Effector CD8-positive, alpha-beta T cell (primary cell): ENCODE measurements around the gene MPPED2.

Source experiments
- DNase-seq: peaks from one replicate; lab custom pipeline; 2025; lab: John Stamatoyannopoulos, UW

Gene MPPED2

DNA sequence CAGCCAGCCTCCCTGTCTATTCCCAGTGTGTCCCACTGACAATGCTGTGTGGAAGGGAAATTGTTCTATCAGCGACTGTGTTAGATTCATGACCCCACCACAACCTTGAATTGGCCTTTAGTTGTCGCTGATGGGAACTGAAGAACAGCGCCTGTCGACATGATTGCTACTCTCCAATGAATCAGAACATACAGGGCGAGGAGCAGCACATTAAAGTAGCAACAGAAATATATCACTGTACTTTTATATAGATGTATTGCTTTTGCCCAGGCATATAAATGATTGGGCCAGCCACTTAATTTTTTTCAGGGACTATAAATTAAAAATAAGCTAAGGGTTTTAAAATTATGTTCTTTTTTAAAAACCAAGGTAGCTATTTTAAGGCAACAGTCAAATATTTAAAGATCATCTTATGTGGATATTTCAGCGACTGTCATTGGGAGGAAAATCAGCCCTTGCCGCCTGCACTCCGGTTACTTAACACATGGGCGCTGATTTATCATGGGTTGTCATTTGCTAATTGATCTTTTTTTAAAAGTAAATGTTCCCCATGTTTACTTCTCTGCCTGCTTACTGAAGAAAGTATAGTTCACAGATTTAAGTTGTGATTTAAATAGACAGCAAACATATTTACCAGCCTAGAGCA, 221.2 kb downstream of the MPPED2 start:
- DNase-seq = no peak

DNA sequence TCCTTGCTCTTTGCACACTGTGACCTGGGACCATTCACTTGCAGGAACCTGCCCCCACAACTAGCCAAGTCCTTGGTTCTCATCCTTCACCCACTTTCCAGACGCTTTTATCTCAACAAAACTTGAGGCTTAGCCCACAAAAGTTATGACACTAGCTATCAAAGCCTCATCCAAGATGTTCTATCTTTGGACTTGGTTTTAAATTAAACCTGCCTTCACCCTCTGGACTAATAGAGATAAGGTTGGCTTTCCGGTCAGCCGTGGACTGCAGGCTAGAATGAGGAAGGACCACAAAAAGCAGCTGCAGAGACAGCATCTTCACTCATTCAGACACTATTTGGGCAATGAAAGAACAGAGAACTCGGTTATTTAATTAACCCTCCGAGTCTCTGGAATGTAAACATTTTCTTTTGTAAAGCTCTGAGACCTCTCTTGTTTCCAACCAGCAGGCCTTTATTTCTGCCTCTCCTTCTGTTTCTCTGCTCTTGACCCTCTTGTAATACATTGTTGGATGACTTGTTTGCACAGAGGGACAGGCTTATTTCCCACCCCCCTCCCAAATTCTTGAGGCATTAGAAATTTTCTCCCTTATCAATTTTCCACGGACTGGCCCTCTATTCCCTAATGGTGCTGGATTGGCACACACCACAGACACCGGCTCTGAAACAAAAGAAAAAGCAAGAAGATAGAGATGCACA, 221.9 kb downstream of the MPPED2 start:
- DNase-seq = no peak

DNA sequence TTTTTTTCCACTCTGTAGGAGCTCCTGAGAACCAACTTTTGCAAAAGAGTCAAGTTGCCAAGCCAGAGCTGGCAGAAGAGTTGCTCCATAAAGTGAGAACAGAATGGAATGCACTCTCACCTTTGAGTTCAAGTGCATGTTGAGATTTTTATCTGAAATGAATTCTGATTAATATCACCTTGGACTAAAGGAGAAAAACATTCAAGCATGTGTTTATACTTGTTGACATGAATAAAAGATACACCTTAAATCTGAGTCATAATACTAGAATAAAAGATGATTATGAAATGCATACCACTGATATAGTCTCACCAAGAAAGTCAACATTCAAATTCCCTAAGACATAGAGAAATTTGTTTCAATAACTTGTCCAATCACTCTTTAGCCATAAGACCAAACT, 225.4 kb downstream of the MPPED2 start:
- DNase-seq = no peak
